ENCODE measurements around the gene KRTAP5-5. TPM values are rescaled to one million over a fixed set of nuclear protein-coding genes. Genes with fewer than 3 reads are reported as not detected.

The KRTAP5-5 gene
- total and polyA plus RNA-seq, 10 of the 15 experiments (the other 5 are each of a cell fraction or from before 2014, with no cell fraction given), result not detected

DNA sequence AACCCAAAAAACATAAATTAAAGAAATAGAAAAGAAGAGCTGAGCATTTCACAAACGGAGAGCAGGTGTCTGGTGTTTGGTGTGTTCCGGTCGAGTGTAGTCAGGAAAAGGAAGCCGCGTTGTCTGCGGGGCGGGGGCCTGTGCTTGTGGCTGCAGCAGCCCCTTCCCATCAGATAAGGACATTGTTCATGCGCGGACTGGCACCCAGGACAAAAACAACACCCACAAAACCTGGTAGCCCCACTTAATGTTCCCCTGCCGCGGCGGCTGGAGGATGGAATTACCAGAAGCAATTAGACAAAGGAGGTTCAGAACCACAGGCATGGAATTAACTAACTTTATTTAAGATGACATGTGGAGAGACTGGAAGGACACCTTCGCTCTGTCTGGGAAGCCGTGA, 29.9 kb downstream of the KRTAP5-5 start:
- Histone ChIP-seq H3K4me2 (ENCODE audit: control insufficient read depth, insufficient read depth) (no peak overlapping the region), H3K79me2 (ENCODE audit: control insufficient read depth, insufficient read depth, low read length) (no peaks in the 10 kb centered on the region), H3K9ac (ENCODE audit: control insufficient read depth, insufficient read depth, low read length) (no peak overlapping the region), H3K9me3 (replicated peaks; ENCODE audit: control insufficient read depth, insufficient read depth, low read length) (no peaks in the 10 kb centered on the region), H2AFZ (ENCODE audit: control insufficient read depth, low read depth, low read length) (no peak overlapping the region), H3K27me3 (replicated peaks in 1 of 2; ENCODE audit: control insufficient read depth in 2 of 2, insufficient read depth in 2 of 2, low read length in 1 of 2) (no peaks in the 10 kb centered on the region; a peak in 3 of 4 replicates), H3K36me3 (ENCODE audit: control insufficient read depth in 2 of 2, insufficient read depth in 2 of 2, low read length in 1 of 2) (no peaks in the 10 kb centered on the region), H3K4me1 (ENCODE audit: control insufficient read depth, insufficient read depth, low read length) (no peaks in the 10 kb centered on the region), H4K20me1 (ENCODE audit: control insufficient read depth, insufficient read depth) (no peaks in the 10 kb centered on the region), H3K27ac (ENCODE audit: control insufficient read depth, insufficient read depth) (no peak overlapping the region), H3K4me3 (no peak overlapping the region)
- DNase-seq (ENCODE audit: low read depth, low spot score), result no peak
- 16% methylated on average over 14 of the region's 14 CpGs for WGBS (ENCODE audit: insufficient coverage, insufficient replicate concordance, low lambda C conversion rate, missing lambda C conversion rate)
- intact Hi-C loops (cut with micrococcal nuclease; ENCODE audit: unreplicated experiment) (no loop called here), in situ Hi-C loops (cut with MboI) (no loop called here)
- ChIA-PET SMC1A (ENCODE audit: uncharacterized antibody, unreplicated experiment) (no interaction called here), POLR2A (no interaction called here), RAD21 (ENCODE audit: unreplicated experiment) (no interaction called here), CTCF (no interaction called here)
- no peak for FAIRE-seq
- no TSS peak for BruUV-seq (replicated peaks)
- no peak for ATAC-seq
- no peak for TF ChIP-seq GATAD2B (conservative IDR thresholded peaks at IDR 0.05; ENCODE audit: low read depth)
- TF ChIP-seq HCFC1 (IDR thresholded peaks at IDR 0.05; ENCODE audit: low read length), result no peak
- no peak for TF ChIP-seq BHLHE40 (IDR thresholded peaks at IDR 0.05; ENCODE audit: borderline replicate concordance in 1 of 2, low read depth in 2 of 2, low read length in 1 of 2)
- no peak for TF ChIP-seq WRNIP1 (IDR thresholded peaks at IDR 0.05; ENCODE audit: borderline replicate concordance, low read depth, low read length)
- TF ChIP-seq HDAC6 (IDR thresholded peaks at IDR 0.05; ENCODE audit: unreplicated experiment), result no peak
- TF ChIP-seq, protein P1, sequence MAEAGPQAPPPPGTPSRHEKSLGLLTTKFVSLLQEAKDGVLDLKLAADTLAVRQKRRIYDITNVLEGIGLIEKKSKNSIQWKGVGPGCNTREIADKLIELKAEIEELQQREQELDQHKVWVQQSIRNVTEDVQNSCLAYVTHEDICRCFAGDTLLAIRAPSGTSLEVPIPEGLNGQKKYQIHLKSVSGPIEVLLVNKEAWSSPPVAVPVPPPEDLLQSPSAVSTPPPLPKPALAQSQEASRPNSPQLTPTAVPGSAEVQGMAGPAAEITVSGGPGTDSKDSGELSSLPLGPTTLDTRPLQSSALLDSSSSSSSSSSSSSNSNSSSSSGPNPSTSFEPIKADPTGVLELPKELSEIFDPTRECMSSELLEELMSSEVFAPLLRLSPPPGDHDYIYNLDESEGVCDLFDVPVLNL (IDR thresholded peaks at IDR 0.05; ENCODE audit: low read depth, low read length), result no peak
- TF ChIP-seq ETV6 (conservative IDR thresholded peaks at IDR 0.05 in 1 of 2, IDR thresholded peaks at IDR 0.05 in 1 of 2; ENCODE audit: borderline replicate concordance in 1 of 2, low read depth in 1 of 2), result no peak
- TF ChIP-seq, protein P2, sequence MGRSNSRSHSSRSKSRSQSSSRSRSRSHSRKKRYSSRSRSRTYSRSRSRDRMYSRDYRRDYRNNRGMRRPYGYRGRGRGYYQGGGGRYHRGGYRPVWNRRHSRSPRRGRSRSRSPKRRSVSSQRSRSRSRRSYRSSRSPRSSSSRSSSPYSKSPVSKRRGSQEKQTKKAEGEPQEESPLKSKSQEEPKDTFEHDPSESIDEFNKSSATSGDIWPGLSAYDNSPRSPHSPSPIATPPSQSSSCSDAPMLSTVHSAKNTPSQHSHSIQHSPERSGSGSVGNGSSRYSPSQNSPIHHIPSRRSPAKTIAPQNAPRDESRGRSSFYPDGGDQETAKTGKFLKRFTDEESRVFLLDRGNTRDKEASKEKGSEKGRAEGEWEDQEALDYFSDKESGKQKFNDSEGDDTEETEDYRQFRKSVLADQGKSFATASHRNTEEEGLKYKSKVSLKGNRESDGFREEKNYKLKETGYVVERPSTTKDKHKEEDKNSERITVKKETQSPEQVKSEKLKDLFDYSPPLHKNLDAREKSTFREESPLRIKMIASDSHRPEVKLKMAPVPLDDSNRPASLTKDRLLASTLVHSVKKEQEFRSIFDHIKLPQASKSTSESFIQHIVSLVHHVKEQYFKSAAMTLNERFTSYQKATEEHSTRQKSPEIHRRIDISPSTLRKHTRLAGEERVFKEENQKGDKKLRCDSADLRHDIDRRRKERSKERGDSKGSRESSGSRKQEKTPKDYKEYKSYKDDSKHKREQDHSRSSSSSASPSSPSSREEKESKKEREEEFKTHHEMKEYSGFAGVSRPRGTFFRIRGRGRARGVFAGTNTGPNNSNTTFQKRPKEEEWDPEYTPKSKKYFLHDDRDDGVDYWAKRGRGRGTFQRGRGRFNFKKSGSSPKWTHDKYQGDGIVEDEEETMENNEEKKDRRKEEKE (IDR thresholded peaks at IDR 0.05), result no peak
- no peak for TF ChIP-seq SIN3A (IDR thresholded peaks at IDR 0.05; ENCODE audit: low read depth, low read length)
- no peak for TF ChIP-seq STAT3 (IDR thresholded peaks at IDR 0.05; ENCODE audit: low read depth, low read length)
